NCI-H2196 (cell line): ENCODE data around the gene ARSK.
A peak's percentile ranks its signal among the peaks of the same experiment; 100 is the strongest.

Source experiments
- DNase-seq: peaks from one replicate; lab custom pipeline; 2025; ENCODE audit not compliant: unreplicated experiment; lab: John Stamatoyannopoulos, UW

The ARSK gene

DNA sequence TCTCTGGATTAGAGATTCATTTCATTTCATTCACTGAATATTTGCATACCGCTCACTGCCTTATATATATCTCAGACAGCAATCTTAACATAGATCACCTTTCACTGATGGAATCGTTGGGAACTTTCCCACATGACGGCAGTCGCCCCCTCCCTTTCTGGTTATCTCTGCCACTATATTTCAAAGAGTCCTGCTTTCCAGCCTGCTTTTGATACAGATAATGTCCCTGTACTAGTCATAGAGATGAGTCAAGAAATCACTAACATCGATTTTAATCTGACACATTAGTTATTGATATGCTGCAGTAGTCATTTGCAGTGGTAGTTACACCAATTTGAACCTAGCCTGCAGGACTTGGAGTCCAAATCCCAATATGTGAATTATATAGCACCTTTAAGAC lies 8.5 kb downstream of the ARSK start:
- no peak for DNase-seq

DNA sequence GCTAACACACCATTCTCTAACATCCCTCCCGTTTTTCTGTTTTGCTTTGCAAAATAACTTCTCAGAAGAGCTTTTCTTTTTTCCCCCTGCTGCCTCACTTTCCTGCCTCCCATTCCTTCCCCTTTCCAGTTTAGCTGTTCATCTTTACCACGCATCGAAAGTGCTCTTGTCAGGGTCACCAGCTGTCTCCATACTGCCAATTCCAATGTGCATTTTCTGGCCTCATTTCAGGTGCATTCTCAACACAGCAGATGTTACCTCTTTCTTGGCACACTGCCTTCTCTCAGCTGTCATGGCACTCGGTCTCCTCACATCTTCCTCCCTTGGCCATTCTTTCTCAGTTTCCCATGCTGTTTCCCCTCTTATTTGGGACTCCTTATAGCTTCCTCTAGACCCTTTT lies 9.5 kb downstream of the ARSK start:
- no peak for DNase-seq

DNA sequence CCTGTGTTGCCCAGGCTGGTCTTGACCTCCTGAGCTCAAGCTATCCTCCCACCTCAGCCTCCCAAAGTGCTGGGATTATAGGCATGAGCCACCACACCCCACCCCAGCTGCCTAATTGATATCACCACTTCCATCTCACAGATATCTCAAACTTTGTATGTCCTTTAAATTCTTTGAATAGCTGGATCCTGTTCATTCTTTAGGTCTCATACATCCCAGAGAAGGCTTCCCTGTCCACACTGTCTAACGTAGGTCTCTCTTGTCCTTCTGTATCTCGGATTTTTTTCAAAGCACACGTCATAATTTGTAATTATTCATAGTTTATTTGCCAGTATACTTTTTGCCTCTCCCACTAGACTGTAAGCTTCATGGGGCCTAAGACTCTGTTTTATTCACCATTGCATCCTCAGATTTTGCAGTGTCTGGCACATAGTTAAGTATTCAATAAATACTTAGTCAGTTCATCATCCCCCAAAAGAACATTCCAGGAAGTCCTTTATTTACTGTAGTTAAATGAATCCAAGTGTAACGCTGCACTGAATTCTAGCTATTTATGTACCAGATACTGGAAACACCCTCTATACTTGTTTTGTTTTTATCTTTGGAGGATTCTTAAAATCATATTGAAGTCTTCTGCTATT lies 10.5 kb downstream of the ARSK start:
- DNase-seq, result no peak

DNA sequence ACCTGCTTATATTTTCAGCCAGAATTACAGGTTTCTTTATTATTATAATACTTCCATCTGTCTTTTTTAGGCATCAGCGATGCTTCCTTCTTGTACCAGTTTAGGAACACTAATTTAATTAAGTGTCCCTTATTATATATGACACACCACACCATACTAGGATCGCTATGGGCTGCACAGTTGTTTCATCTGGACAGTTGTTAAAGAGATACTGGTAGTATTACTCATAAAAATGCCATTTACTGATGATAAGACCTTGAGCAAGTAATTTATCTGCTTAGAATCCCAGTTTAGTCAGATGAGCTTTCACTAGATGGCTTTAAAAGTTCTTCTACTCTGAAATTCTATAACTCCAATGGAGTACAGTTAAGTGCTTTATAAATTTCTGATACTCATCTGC lies 17.1 kb downstream of the ARSK start:
- DNase-seq, result no peak

DNA sequence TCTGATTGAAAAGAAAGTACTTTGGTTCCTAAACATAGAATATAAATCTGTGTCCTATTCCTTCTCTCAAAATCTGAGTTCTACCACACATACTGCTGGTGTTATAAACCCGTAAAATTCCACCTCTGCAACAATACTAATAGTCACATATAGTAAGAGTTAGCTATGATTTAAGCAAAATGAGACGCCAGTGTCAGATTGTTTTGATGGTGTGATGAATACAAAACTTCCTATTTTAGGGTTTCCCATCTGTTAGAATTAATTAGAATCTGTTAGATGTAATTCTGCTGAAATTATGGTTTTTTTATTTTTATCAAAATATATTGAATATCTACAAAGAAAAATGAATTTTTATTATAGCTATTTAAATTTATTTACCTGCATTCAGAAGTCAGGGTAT lies 26.7 kb downstream of the ARSK start:
- no peak for DNase-seq

DNA sequence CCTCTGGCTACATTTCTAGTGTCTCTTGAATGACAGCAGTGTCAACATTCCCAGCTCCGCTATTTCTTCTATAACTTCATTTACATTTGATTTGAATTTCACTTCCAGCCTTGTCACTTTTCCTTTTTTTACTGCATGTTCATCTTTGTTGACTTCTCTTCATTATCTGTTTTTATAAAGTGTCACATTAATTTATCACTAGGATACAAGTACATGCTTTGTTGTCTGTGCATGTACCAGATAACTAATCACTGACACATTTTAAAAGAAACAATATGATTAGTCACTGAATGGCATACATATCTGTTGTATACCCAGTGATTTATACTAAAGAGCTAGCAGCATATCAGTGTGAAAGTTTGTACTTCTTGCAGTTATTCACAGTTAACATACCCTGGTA lies 29.1 kb downstream of the ARSK start:
- DNase-seq, result no peak

DNA sequence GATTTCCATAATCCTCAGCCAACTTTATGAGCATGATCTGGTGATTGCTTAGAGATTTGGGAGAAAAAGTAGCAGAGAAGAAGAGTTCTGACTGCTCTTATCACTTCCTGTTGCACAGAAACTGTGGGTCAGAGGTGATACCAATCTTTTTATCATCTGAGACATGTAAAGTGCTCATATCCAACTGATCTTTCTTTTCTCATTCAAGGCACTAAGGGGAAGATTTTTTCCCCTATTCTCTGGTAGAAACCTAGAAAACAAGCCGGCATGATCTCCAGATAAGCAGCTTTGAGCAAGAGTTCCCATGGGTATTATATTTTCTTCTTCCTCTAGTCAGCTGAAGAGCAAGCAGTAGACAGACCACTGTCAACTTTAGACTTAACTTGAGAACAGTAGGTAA lies 36.0 kb downstream of the ARSK start:
- no peak for DNase-seq

DNA sequence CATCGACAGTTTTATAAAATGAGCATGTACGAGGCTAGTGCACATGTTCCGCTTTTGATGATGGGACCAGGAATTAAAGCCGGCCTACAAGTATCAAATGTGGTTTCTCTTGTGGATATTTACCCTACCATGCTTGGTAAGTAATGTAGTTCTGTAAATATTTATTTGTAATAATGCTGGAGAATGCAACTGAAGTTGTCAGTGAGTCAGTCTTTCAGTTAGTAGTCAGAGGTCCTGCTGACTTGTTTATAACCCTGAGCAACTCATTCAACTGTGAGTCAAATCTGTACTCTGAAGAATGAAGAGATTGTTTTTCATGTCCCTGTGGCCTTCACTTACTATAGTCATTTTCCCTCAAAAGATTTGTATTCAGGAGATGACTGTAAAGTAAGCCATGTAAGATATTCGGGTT lies 36.6 kb downstream of the ARSK start:
- no peak for DNase-seq

DNA sequence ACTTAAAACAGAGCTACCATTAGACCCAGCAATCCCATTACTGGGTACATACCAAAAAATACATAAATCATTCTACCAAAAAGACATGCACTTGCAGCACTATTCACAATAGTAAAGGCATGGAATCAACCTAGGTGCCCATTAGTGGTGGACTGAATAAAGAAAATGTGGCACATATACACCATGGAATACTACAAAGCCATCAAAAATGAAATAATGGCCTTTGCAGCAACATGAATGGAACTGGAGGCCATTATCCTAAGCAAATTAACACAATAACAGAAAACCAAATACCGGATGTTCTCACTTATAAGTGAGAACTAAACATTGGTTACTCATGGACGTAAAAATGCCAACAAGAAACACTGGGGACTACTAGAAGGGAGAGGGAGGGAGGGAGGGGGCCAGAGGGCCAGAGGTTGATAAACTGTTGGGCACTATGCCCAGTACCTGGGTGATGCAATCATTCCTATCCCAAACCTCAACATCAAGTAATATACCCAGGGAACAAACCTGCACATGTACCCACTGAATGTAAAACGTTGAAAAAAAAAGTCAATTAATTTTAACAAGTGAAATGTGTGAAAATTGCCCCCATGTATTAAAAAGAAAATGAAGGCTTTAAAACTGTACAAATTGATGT lies 40.5 kb downstream of the ARSK start:
- no peak for DNase-seq

DNA sequence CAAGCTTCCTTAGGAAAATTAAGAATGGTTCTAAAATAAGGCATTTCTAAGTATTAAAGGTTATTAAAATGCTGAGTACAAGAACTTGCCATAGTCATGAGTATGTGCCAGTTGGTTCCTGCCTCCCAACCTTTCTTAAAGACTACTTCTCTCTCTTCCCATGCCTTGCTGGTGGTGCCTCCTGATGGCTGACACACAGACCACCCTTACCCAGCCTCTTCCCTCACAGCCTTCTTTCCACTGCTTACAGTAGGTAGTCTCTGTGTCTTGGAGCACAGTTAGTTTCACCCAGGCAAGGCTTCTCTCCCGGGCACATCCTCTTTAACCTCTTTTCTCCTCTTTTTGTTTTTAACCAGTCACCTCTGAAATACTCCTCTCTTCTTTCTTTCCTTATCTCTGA lies 44.4 kb downstream of the ARSK start:
- DNase-seq, result no peak

DNA sequence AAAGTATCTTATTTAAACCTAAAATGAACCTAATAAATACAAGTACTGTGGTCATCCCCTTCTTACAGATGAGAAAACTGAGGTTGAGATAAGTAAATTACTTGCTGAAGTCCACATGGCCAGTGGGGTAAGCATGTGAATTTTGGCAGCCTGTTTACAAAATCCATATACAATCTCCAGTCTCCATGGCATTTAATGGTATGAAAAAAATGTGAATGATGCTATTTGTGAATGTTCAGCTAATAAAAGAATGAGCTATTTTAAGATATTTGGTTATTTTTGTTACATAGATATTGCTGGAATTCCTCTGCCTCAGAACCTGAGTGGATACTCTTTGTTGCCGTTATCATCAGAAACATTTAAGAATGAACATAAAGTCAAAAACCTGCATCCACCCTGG lies 45.7 kb downstream of the ARSK start:
- no peak for DNase-seq

DNA sequence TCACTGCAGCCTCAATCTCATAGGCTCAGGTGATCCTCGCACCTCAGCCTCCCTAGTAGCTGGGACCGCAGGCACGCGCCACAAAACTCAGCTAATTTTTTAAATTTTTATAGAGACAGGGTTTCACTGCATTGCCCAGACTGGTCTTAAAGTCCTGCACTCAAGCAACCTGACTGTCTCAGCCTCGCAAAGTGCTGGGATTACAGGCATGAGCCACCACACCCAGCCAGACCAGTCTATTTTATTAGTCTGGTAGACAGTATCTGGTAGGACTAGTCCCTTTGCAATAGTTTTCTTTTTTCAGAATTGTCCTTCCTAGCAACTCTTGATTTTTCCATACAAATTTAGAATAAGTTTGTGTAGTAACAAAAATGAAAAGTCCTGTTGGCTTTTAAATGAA lies 50.9 kb downstream of the ARSK start:
- DNase-seq, result no peak

DNA sequence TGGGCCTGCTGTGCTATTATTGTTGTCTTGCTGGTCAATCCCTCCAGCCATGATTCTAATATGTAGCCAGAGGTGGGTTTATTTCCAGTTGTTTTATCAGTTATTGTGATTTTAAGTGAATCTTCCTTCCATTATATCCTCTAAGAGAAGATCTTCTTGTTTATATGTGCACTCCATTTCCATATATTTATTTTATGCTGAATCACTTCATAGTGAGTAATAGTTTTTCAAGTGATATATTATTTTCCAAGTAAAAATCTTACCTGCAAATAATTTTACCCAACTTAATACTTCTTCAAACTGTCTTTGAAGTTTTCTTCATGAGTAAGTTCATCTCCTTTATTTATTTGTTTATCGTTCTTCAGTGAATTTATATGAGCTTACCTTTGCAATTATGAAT lies 51.5 kb downstream of the ARSK start:
- DNase-seq, result no peak

DNA sequence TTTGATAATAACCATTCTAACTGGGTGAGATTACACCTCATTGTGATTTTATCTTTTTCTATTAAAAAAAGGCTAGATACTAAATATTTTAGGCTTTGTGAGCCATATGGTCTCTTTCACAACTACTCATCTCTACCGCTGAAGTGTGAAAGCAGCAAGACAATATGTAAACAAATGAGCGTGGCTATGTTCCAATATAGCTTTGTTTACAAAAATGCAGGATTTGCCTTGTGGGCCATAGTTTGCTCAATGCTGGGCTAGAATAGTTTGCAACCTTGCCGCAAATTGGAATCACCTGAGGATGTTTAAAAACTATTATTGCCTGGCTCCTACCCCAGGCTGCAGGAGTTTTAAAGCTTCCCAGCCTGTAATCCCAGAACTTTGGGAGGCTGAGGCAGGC lies 54.8 kb downstream of the ARSK start:
- DNase-seq, result no peak

DNA sequence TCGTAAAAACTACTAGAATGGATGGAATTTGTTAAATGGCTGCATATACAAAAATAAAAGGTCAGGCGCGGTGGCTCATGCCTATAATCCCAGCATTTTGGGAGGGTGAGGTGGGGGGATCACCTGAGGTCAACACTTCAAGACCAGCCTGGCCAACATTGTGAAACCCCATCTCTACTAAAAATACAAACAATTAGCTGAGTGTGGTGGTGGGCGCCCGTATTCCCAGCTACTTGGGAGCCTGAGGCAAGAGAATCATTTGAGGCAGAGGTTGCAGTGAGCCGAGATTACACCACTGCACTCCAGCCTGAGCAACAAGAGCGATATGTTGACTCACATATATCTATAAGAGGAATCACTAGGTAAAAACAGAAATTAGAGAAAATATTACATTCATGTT lies 55.6 kb downstream of the ARSK start:
- DNase-seq, result no peak

DNA sequence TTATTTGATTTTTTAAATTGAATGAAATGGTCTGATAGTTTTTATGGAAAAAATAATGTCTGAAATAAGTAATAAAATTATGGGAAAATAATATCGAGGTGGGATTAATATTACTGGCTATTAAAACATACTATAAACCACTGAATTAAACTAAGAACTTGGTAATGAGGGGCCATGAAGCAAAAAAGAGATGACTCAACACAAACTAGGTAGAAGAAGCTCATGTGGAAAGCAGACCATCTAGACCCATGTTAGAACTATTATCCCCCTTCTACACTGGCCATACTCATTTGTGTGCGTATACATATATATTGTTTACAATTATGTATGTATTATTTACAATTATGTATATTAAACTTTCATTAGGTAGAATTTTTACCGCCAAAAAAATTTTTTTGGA lies 56.5 kb downstream of the ARSK start:
- no peak for DNase-seq

DNA sequence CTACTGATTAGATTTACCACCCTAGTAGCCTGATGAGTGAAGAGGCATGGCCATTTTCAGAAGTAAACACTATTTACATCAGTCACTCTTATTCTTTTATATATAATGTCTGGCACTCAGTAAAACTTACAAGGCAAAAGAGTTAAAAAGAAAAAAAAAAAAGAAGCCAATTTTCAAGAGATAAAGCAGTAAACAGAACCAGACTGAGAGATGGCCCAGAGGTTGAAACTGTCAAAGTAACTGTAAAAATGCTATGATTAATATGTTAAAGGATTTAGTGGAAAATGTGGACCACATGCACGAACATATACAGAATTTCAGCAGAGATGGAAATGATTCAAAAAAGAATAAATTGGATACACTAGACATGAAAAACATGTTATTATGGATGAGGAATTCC lies 58.6 kb downstream of the ARSK start:
- DNase-seq, result no peak

DNA sequence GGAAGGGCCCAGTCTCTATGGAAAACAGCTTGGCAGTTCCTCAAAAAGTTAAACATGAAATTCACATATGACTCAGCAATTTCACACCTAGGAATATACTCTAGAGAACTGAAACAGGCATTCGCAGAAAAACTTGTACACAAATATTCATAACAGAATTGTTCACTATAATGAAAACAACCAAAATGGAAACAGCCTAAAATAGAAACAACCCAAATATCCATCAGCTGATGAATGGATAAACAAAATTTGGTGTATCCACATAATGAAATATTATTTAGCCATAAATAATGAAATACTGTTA lies 60.2 kb downstream of the ARSK start:
- DNase-seq, result no peak

DNA sequence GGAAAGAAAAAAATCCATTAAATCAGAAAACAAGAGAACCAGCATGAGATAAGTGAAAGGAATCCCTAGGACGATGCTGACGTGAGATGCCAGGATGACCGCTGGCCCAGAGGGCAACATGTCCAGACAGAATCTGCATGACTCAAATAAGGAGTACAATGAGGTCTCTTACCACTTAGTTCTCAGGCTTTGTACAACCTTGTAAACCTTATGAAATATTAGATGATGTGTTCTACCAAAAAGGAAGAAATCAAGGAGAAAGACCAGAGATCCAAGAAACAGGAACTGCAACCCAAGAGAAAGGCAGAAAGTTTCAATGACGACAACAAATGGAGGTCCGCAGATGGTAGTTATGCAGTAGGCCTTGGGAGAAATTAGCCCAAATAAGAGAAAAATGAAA lies 62.2 kb downstream of the ARSK start:
- DNase-seq, result no peak

DNA sequence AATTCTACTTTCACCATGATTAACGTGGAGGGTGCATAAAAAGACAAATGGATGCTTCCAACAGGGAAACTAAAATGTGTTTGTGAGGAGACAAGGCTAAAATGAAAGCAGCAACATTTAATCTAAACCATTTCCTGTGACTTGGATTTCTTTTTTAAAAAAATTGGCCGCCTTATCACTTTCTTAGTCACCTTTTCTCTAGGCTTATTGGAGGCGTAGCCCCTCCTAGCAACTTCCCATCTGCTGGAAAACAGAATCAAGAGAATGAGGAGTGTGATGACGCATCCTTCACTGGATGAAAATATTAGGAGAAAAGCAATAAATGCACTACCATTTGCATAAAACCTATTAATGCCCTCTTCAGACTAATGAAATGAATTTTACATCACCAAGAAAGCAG lies 64.2 kb downstream of the ARSK start:
- DNase-seq, result no peak

DNA sequence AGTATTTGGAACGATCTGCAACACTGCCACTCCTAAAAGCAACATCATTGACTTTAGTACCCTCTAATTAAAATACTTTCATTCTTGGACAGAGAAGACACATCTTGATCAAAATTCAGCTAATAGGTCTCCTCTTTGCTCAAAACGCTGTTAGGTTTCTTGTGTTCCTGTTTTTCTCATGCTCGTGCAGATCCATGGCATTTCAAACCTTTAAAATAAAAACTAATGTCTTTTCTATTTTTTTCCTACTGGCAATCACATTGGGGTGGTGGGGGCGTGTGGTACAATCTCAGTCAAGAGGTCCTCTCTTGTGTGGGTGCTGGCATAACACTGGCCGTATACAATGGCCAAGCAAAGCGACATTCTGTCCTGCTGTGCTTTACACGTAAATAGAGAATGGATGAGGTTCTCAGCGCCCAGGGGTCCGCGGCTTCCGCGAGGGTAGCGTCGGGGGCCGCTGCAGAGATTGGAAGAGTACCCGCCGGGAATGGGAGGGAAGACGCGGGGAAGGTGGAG lies 64.7 kb downstream of the ARSK start:
- no peak for DNase-seq

DNA sequence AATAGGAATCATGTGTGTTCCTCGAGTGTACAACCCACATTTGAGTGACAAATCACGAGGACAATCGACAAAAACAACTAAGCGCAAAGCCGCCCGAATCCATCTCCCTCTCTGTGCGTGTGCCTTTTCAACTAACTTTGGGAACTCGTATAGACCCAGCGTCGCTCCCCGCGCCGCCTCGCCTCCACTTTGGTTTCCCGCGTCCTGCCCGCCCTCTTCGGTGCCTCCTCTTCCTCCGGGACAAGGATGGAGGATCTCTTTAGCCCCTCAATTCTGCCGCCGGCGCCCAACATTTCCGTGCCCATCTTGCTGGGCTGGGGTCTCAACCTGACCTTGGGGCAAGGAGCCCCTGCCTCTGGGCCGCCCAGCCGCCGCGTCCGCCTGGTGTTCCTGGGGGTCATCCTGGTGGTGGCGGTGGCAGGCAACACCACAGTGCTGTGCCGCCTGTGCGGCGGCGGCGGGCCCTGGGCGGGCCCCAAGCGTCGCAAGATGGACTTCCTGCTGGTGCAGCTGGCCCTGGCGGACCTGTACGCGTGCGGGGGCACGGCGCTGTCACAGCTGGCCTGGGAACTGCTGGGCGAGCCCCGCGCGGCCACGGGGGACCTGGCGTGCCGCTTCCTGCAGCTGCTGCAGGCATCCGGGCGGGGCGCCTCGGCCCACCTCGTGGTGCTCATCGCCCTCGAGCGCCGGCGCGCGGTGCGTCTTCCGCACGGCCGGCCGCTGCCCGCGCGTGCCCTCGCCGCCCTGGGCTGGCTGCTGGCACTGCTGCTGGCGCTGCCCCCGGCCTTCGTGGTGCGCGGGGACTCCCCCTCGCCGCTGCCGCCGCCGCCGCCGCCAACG lies 65.3 kb downstream of the ARSK start, which contains the start of gene GPR150:
GPR150 (plus strand) TSS at position 58 of the 840 bp plus-strand sequence; CDS start at position 247, 189 bp downstream.
- DNase-seq, result peak; percentile 36
